A673 (cell line): Measurements from ENCODE around the gene DSG1. TPM values are rescaled to one million over a fixed set of nuclear protein-coding genes. Genes with fewer than 3 reads are reported as not detected.

ENCODE experiments used
- BruUV-seq: library from RNA; stranded (reverse); fragments of 400-500 nt; replicated peaks from 2 replicates; lab custom pipeline; 2021; lab: Mats Ljungman, UMichigan
- CTCF ChIA-PET: fragments of 300-600 bp; sonication (Branson Sonifier 250); formaldehyde crosslinking; loops from one replicate; lab custom pipeline; 2022; ENCODE audit warnings: antibody characterized with exemption; lab: Charles Lee
- POLR2A ChIA-PET: fragments of 300-600 bp; sonication (Branson Sonifier 250); formaldehyde crosslinking; loops from one replicate; lab custom pipeline; 2022; ENCODE audit warnings: antibody characterized with exemption; ENCODE audit not compliant: low non-redundant PET; lab: Charles Lee
- DNase-seq: peaks from one replicate; pipeline ENCODE4 v3.0.0-alpha.2; 2015; ENCODE audit warnings: low spot score
- H3K27ac ChIP-seq: fragments of 200-600 bp; sonication (generic); 2 replicates; pipeline ENCODE4 v1.5.1; 2016; ENCODE audit warnings: mixed run types, low read depth, mild to moderate bottlenecking, mixed read lengths, antibody characterized with exemption, low read length; ENCODE audit not compliant: poor library complexity, severe bottlenecking
- H3K27me3 ChIP-seq: fragments of 200-600 bp; sonication (generic); replicated peaks from 2 replicates; pipeline ENCODE4 v1.6.1; 2017; ENCODE audit warnings: mixed run types, low read depth, mild to moderate bottlenecking, mixed read lengths, antibody characterized with exemption, low read length; ENCODE audit not compliant: insufficient read depth, poor library complexity
- H3K36me3 ChIP-seq: fragments of 200-600 bp; sonication (generic); 2 replicates; pipeline ENCODE4 v1.6.1; 2016; ENCODE audit warnings: mixed run types, mild to moderate bottlenecking, mixed read lengths, antibody characterized with exemption, low read length; ENCODE audit not compliant: insufficient read depth, poor library complexity, severe bottlenecking
- H3K4me1 ChIP-seq: fragments of 200-600 bp; sonication (generic); 2 replicates; pipeline ENCODE4 v1.6.1; 2017; ENCODE audit warnings: mixed run types, mild to moderate bottlenecking, mixed read lengths, antibody characterized with exemption, low read length; ENCODE audit not compliant: insufficient read depth, poor library complexity, severe bottlenecking
- H3K4me3 ChIP-seq: fragments of 200-600 bp; sonication (generic); 2 replicates; pipeline ENCODE4 v1.5.1; 2016; ENCODE audit warnings: low read depth, mixed run types, mild to moderate bottlenecking, mixed read lengths, low read length; ENCODE audit not compliant: poor library complexity, severe bottlenecking
- H3K9me3 ChIP-seq: fragments of 200-600 bp; sonication (generic); 2 replicates; pipeline ENCODE4 v1.6.1; 2016; ENCODE audit warnings: mixed run types, low read depth, mild to moderate bottlenecking, mixed read lengths, antibody characterized with exemption, low read length; ENCODE audit not compliant: poor library complexity, severe bottlenecking
- CTCF ChIP-seq: fragments of 300-800, 200-600 bp; sonication (generic); conservative IDR thresholded peaks from 2 replicates; pipeline ENCODE4 v1.5.1; 2017; ENCODE audit warnings: low read depth, mild to moderate bottlenecking, antibody characterized with exemption, low read length, moderate library complexity, mixed read lengths
- EZH2 ChIP-seq: fragments of 200-600 bp; sonication (generic); IDR thresholded peaks from 2 replicates; pipeline ENCODE4 v1.6.1; 2017; ENCODE audit warnings: borderline replicate concordance, low read depth, mild to moderate bottlenecking, mixed read lengths, antibody characterized with exemption, low read length; ENCODE audit not compliant: poor library complexity, severe bottlenecking
- intact Hi-C: fragments of 100-400 bp; cut with micrococcal nuclease; formaldehyde crosslinking; loops from one replicate; pipeline ENCODE4 v1.10.0; 2022; ENCODE audit not compliant: unreplicated experiment
- total RNA-seq: library from RNA; stranded (reverse); gene quantifications from 2 replicates; pipeline ENCODE4 v1.2.3, GENCODE V29; 2021

Gene DSG1
- total RNA-seq, 1 experiment from 2014 or later, result not detected

GRCh38 chr18:31376477-31376876, 58.5 kb downstream of the DSG1 start, which contains the start of gene DSG4:
TSS of gene DSG4 (plus strand) at chr18:31376777. CDS start at chr18:31376912, 135 bp downstream.
- TF ChIP-seq EZH2 (no peak), CTCF (no peak)
- no peaks in the 10 kb centered on the region for H3K4me1 ChIP-seq
- H3K27ac ChIP-seq, result no peak within 1 kb of the TSS
- CTCF ChIA-PET, result no interaction called here
- DNase-seq, result no peak
- no peak within 1 kb of the TSS for H3K4me3 ChIP-seq
- H3K9me3 ChIP-seq, result no peaks in the 10 kb centered on the region
- POLR2A ChIA-PET, result no interaction called here
- H3K36me3 ChIP-seq, result no peaks in the 10 kb centered on the region
- no TSS peak for BruUV-seq
- intact Hi-C loops, result no loop called here
- peaks cover 4% of the 10 kb centered on the region for H3K27me3 ChIP-seq

GRCh38 chr18:31380912-31381311, 63.0 kb downstream of the DSG1 start:
- H3K27ac ChIP-seq, result no peak overlapping the region
- no peak for TF ChIP-seq CTCF
- no peak for TF ChIP-seq EZH2
- intact Hi-C loops, result no loop called here
- H3K4me3 ChIP-seq, result no peak overlapping the region
- ChIA-PET POLR2A (no interaction called here), CTCF (no interaction called here)
- DNase-seq, result no peak
- H3K4me1 ChIP-seq, result no peaks in the 10 kb centered on the region
- no peaks in the 10 kb centered on the region for H3K9me3 ChIP-seq
- no TSS peak for BruUV-seq
- no peaks in the 10 kb centered on the region for H3K36me3 ChIP-seq
- peaks cover 4% of the 10 kb centered on the region for H3K27me3 ChIP-seq

- no TSS peak for BruUV-seq
- H3K27me3 ChIP-seq, result peaks cover 4% of the 10 kb centered on the region
- H3K4me1 ChIP-seq, result no peaks in the 10 kb centered on the region
- intact Hi-C loops, result no loop called here
- TF ChIP-seq CTCF (no peak), EZH2 (no peak)
- H3K36me3 ChIP-seq, result no peaks in the 10 kb centered on the region
- no peak overlapping the region for H3K27ac ChIP-seq
- no peaks in the 10 kb centered on the region for H3K9me3 ChIP-seq
- no peak overlapping the region for H3K4me3 ChIP-seq
- POLR2A ChIA-PET, result no interaction called here
- CTCF ChIA-PET, result no interaction called here
- no peak for DNase-seq
Measured at GRCh38 chr18:31382107-31382506, 64.1 kb downstream of the DSG1 start.
